Measurements from ENCODE around the gene RABGGTA.

- no peak for TF ChIP-seq CTCF (IDR thresholded peaks at IDR 0.05 in 4 of 5, conservative IDR thresholded peaks at IDR 0.05 in 1 of 5)
- TF ChIP-seq POLR2A (IDR thresholded peaks at IDR 0.05), result no peak
Observed at GRCh38 chr14:24271834-24272263, 452 bp upstream of the RABGGTA start.

Data from gastrocnemius medialis (tissue), 4 donors.